GM18526 (cell line): Measurements from ENCODE around the gene FBXW11.

Experiments used
- POLR2A ChIP-seq: IDR thresholded peaks from 3 replicates; pipeline ENCODE4 v1.6.1; 2011; ENCODE audit not compliant: insufficient read length; ENCODE audit errors: extremely low read depth

Gene FBXW11

DNA sequence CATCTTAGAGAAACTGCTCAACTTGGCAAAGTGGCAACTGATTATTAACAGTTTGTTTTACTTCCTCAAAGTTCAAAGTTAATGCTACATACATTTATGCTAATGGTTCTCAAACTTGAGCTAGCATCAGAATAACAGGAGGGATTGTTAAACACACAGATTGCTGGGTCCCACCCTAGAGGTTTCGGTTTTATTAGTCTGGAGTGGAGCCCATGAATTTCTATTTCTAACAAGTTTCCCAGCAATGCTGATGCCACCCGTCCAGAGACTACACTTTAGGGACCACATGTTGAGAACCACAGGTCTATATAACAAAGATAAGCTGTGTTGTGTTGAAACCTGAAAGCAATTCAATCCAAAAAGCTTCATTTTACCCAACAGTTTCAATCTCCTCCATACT, 95.3 kb downstream of the FBXW11 start:
- TF ChIP-seq POLR2A, result no peak

DNA sequence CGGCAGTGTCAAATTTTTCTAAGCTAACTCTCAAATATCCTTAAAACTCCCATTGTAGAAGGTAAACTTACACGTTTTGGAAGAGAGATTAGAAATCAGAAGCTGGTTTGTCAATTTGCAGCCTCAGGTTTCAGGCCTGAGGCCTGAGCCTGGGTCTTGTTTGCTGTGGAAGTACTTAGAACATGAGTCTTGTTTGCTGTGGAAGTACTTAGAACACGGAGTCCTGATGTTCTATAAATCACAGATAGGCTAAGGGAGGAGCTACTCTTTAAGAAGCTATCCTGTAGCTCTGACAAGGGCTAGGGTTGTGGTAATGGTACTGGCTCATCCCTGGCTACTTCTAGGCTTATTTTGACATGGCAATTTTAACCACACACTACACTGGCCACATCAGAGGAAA, 97.8 kb downstream of the FBXW11 start:
- no peak for TF ChIP-seq POLR2A

DNA sequence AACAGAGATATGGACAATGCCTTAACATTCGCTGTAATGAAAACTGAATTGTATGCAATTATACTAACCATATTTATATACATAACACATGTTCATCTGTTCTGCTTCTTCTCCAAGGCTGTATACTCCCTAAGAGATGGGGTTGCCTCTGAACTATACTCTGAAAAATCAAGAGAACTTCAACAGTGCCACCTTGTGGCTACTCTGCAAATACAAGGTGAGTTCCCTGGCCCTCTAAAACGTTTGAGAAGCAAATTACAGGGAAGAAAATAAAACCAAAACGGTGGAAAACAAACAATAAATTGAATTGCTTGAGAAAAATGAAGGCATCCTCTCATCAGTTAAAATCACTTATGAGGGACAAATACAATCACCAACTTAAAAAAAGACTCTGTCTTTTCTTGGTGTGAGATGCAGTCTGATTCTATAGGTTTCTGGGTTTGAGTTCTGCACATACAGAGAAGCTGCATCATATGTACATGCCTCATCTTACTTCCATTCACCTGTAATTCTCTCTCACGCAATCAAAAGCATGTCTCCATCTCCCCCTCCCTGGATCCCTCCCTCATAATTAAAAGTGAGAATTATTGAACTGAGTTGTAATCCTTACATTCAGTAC, 98.6 kb downstream of the FBXW11 start:
- no peak for TF ChIP-seq POLR2A

GRCh38 chr5:171906703-171907590, 99.5 kb downstream of the FBXW11 start:
- no peak for TF ChIP-seq POLR2A

GRCh38 chr5:171906066-171906570, 100.3 kb downstream of the FBXW11 start:
- no peak for TF ChIP-seq POLR2A

- no peak for TF ChIP-seq POLR2A
These were observed 101.6 kb downstream of the FBXW11 start for GRCh38 chr5:171904886-171905285.

DNA sequence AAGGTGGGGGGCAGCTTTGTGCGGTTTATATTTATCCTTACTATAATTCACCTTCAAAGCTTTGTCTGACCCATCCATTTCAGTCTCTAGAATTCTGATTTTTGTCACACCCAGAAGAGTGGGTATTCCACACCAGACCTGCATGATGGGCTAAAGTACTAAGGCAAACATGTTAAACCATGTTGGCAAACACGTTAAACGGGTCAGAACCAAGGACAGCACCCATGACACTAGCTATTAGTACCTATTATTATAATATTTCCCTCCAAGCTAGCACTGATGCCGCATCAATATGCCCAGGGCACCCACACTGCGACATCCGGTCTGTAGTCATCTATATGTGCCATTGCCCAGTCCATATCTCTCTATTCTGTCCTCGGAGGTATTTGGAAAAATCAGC, 104.7 kb downstream of the FBXW11 start:
- no peak for TF ChIP-seq POLR2A

GRCh38 chr5:171899792-171900191, 106.6 kb downstream of the FBXW11 start:
- no peak for TF ChIP-seq POLR2A

- TF ChIP-seq POLR2A, result no peak
These were observed 107.6 kb downstream of the FBXW11 start for GRCh38 chr5:171898879-171899278.

DNA sequence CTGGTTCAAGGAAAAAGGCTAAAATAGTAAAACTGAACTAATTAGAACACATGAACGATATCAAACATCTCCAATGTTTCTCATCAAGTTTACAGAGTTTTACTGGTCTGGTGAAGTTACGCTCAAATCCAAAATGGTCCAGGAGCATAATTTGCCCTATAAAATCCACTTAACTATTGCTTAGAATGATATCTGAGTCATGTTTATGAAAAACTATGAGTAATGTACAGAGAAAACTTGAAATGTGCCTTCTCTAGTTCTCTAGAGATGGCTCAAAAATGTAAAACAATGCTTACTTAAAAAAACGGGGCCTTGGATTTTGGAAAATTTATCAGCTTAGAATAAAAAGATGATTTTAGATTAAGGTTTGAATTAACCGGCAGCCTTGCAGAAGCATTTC, 108.1 kb downstream of the FBXW11 start:
- TF ChIP-seq POLR2A, result no peak

GRCh38 chr5:171897231-171897630, 109.2 kb downstream of the FBXW11 start:
- TF ChIP-seq POLR2A, result no peak

- TF ChIP-seq POLR2A, result no peak
These were observed 111.4 kb downstream of the FBXW11 start for GRCh38 chr5:171895081-171895480.

- TF ChIP-seq POLR2A, result no peak
These were observed 113.0 kb downstream of the FBXW11 start for GRCh38 chr5:171893290-171893886.

DNA sequence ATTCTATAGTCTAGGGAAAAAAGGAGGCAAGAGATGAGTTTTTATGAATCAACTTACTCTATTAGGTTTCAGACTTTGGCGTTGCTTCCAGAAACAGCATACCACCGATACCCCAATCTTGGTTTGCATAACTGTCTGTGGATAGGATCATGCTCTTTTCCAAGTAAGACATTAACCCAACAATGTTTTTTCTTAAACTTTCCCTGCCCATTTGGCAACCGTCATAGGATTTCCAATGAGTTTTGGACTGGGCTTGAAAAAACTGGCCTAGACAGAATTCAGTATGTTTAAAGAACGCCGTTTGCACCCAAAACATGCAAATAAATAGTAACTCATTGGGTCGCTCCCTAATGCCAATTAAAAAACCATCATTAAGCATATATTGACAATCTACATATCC, 114.8 kb downstream of the FBXW11 start:
- TF ChIP-seq POLR2A, result no peak

DNA sequence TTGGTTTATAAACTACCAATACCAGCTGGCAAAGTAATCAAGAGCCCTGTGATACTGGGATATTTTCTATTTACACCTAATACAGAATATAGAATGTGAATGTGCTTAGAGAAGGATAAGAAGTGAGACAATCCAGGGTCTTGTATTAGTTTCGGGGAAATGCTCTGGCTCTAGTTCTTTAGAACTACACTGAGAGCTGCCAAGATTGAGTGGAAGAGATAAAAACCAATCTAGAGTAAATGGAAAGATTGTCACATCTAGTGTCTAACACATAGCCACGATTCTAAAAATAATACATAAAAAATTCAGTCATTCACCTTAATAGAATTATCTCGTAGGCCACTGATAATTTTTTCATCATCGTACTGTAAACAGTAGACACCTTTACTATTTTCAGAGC, 115.3 kb downstream of the FBXW11 start:
- TF ChIP-seq POLR2A, result no peak

DNA sequence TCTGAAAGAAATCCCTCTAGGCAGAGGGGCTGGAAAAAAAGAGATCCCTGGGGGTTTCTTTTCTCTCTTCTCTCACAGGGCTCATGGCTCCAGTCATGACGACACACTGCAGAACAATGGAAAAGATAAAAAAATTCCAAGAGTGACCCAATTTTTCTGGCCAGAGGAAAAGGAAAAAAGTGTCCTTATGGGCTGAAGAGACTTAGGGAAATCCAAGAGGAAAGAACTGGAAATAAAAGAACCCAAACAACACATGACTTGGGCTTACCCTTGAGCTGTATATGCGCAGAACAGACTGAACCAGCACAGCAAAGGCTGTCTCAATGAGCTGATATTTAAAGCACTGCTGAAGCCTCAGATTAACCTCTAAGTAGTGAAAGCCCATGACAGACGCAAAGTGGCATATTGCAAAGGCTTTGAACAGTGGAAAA, 118.4 kb downstream of the FBXW11 start:
- no peak for TF ChIP-seq POLR2A
